ENCODE measurements around the gene CFAP46.

Gene CFAP46

GRCh38 chr10:132861884-132862461 is 80.4 kb downstream of the CFAP46 start:
- Histone ChIP-seq H3K79me2 (ENCODE audit: insufficient read depth, low read length) (no peaks in the 10 kb centered on the region), H3K27me3 (ENCODE audit: insufficient read depth, low read length, poor library complexity, severe bottlenecking) (no peaks in the 10 kb centered on the region), H2AFZ (ENCODE audit: low read length) (no peak overlapping the region), H3K4me3 (ENCODE audit: low read length, poor library complexity, severe bottlenecking) (no peak overlapping the region), H3K36me3 (ENCODE audit: insufficient read depth, low read length) (no peaks in the 10 kb centered on the region), H3K9ac (ENCODE audit: low read depth, low read length, poor library complexity, severe bottlenecking) (no peak overlapping the region), H3F3A (ENCODE audit: low read depth) (no peaks in the 10 kb centered on the region), H3K4me2 (ENCODE audit: low read depth, low read length, poor library complexity, severe bottlenecking) (no peak overlapping the region), H3K4me1 (ENCODE audit: insufficient read depth, low read length, poor library complexity, severe bottlenecking) (peaks cover 16% of the 10 kb centered on the region), H4K20me1 (ENCODE audit: insufficient read depth, low read length, poor library complexity, severe bottlenecking) (no peaks in the 10 kb centered on the region), H3K9me3 (ENCODE audit: insufficient read depth, low read depth, low read length) (no peaks in the 10 kb centered on the region; the same call in 1 of the 2 replicates), H3K9me2 (replicated peaks; ENCODE audit: low read depth, low read length) (no peaks in the 10 kb centered on the region)
- TF ChIP-seq, protein P1, sequence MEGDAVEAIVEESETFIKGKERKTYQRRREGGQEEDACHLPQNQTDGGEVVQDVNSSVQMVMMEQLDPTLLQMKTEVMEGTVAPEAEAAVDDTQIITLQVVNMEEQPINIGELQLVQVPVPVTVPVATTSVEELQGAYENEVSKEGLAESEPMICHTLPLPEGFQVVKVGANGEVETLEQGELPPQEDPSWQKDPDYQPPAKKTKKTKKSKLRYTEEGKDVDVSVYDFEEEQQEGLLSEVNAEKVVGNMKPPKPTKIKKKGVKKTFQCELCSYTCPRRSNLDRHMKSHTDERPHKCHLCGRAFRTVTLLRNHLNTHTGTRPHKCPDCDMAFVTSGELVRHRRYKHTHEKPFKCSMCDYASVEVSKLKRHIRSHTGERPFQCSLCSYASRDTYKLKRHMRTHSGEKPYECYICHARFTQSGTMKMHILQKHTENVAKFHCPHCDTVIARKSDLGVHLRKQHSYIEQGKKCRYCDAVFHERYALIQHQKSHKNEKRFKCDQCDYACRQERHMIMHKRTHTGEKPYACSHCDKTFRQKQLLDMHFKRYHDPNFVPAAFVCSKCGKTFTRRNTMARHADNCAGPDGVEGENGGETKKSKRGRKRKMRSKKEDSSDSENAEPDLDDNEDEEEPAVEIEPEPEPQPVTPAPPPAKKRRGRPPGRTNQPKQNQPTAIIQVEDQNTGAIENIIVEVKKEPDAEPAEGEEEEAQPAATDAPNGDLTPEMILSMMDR (conservative IDR thresholded peaks at IDR 0.05; ENCODE audit: low read length) = no peak
- no peak for TF ChIP-seq EZH2phosphoT487 (IDR thresholded peaks at IDR 0.05; ENCODE audit: borderline replicate concordance)

GRCh38 chr10:132861116-132861691 is 81.2 kb downstream of the CFAP46 start:
- TF ChIP-seq, protein P1 (conservative IDR thresholded peaks at IDR 0.05; ENCODE audit: low read length) = no peak
- no peaks in the 10 kb centered on the region for H3K9me2 ChIP-seq (replicated peaks; ENCODE audit: low read depth, low read length)

DNA sequence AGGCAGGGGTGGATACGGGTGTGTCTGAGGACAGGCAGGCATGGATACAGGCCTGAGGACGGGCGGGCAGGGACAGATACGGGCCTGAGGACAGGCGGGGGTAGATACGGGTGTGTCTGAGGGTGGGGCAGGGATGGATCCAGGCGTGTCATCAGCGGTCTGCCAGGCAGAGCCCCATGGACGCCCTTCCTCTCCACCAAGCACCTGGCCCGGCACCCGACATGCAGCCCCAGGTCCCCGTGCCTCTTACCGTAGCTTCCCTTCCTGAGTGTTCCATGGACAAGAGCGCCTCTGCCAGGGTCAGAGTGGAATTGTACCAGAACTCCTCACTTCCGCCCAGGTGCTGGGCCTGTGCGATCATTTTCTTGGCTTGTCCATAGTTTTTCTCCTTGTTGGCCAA is 81.8 kb downstream of the CFAP46 start:
- Histone ChIP-seq H3K4me3 (ENCODE audit: low read length, poor library complexity, severe bottlenecking) (no peak overlapping the region), H3K9ac (ENCODE audit: low read depth, low read length, poor library complexity, severe bottlenecking) (no peak overlapping the region), H4K20me1 (ENCODE audit: insufficient read depth, low read length, poor library complexity, severe bottlenecking) (no peaks in the 10 kb centered on the region), H3K36me3 (ENCODE audit: insufficient read depth, low read length) (no peaks in the 10 kb centered on the region), H3K9me3 (ENCODE audit: insufficient read depth, low read depth, low read length) (no peaks in the 10 kb centered on the region; the same call in 1 of the 2 replicates), H3K9me2 (replicated peaks; ENCODE audit: low read depth, low read length) (no peaks in the 10 kb centered on the region), H3K4me1 (ENCODE audit: insufficient read depth, low read length, poor library complexity, severe bottlenecking) (peaks cover 15% of the 10 kb centered on the region), H3K79me2 (ENCODE audit: insufficient read depth, low read length) (no peaks in the 10 kb centered on the region), H2AFZ (ENCODE audit: low read length) (no peak overlapping the region), H3F3A (ENCODE audit: low read depth) (no peaks in the 10 kb centered on the region), H3K27me3 (ENCODE audit: insufficient read depth, low read length, poor library complexity, severe bottlenecking) (no peaks in the 10 kb centered on the region), H3K4me2 (ENCODE audit: low read depth, low read length, poor library complexity, severe bottlenecking) (no peak overlapping the region)
- TF ChIP-seq, protein P1 (conservative IDR thresholded peaks at IDR 0.05; ENCODE audit: low read length) = no peak
- no peak for TF ChIP-seq EZH2phosphoT487 (IDR thresholded peaks at IDR 0.05; ENCODE audit: borderline replicate concordance)

More at GRCh38 chr10:132861116-132861691, 81.2 kb downstream of the CFAP46 start:
- H3K27me3 ChIP-seq (ENCODE audit: insufficient read depth, low read length, poor library complexity, severe bottlenecking) = no peaks in the 10 kb centered on the region
- no peaks in the 10 kb centered on the region for H3F3A ChIP-seq (ENCODE audit: low read depth)
- H2AFZ ChIP-seq (ENCODE audit: low read length) = no peak overlapping the region
- no peaks in the 10 kb centered on the region for H4K20me1 ChIP-seq (ENCODE audit: insufficient read depth, low read length, poor library complexity, severe bottlenecking)
- H3K4me1 ChIP-seq (ENCODE audit: insufficient read depth, low read length, poor library complexity, severe bottlenecking) = peaks cover 16% of the 10 kb centered on the region
- H3K4me3 ChIP-seq (ENCODE audit: low read length, poor library complexity, severe bottlenecking) = no peak overlapping the region
- no peak overlapping the region for H3K4me2 ChIP-seq (ENCODE audit: low read depth, low read length, poor library complexity, severe bottlenecking)
- H3K36me3 ChIP-seq (ENCODE audit: insufficient read depth, low read length) = no peaks in the 10 kb centered on the region
- H3K79me2 ChIP-seq (ENCODE audit: insufficient read depth, low read length) = no peaks in the 10 kb centered on the region
- H3K9me3 ChIP-seq (ENCODE audit: insufficient read depth, low read depth, low read length) = no peaks in the 10 kb centered on the region; the same call in 1 of the 2 replicates
- no peak overlapping the region for H3K9ac ChIP-seq (ENCODE audit: low read depth, low read length, poor library complexity, severe bottlenecking)
